Kidney (tissue), 14 donors: ENCODE data around the gene ADH4. TPM values are rescaled to one million over a fixed set of nuclear protein-coding genes. Genes with fewer than 3 reads are reported as not detected.
"Not testable (repeated sequence)": the region's sequence is repeated elsewhere in the genome, so short reads cannot be mapped to it uniquely, and the experiment has no call there.

Experiments
- DNase-seq, 5 donors: peaks; one replicate each; pipeline ENCODE4 v3.0.0-alpha.2; 2013 to 2020
- FAIRE-seq: peaks from 2 replicates; lab custom pipeline; 2012; peaks lifted over from hg19 to GRCh38; lab: Jason Lieb, UNC
- H3K27ac ChIP-seq, 2 donors: one replicate each; pipeline ENCODE4 v1.7.0; 2013; ENCODE audit warnings: low read depth in 2 of 2, low read length in 2 of 2, inconsistent platforms in 1 of 2
- H3K27me3 ChIP-seq: one replicate; pipeline ENCODE4 v1.7.1; 2013; ENCODE audit warnings: low read length, inconsistent platforms; ENCODE audit not compliant: control insufficient read depth, insufficient read depth
- H3K36me3 ChIP-seq, 3 donors: one replicate each; pipeline versions ENCODE4 v1.7.0 to v1.7.1; 2013; ENCODE audit warnings: low read length in 3 of 3, control low read depth in 1 of 3, inconsistent platforms in 1 of 3; ENCODE audit not compliant: insufficient read depth in 3 of 3, control insufficient read depth in 2 of 3
- H3K4me1 ChIP-seq, 3 donors: one replicate each; pipeline versions ENCODE4 v1.7.0 to v1.7.1; 2013; ENCODE audit warnings: low read length in 3 of 3, inconsistent platforms in 1 of 3, low read depth in 1 of 3; ENCODE audit not compliant: control insufficient read depth in 2 of 3, insufficient read depth in 2 of 3
- H3K4me3 ChIP-seq, 3 donors: one replicate each; pipeline versions ENCODE4 v1.7.0 to v1.8.1; 2013; ENCODE audit warnings: low read length in 3 of 3, control low read depth in 1 of 3, inconsistent platforms in 1 of 3
- H3K9ac ChIP-seq, 3 donors: one replicate each; pipeline versions ENCODE4 v1.7.0 to v1.7.1; 2013; ENCODE audit warnings: low read length in 3 of 3, control low read depth in 1 of 3, inconsistent platforms in 1 of 3
- H3K9me3 ChIP-seq, 3 donors: one replicate each; pipeline versions ENCODE4 v1.7.0 to v1.7.1; 2013; ENCODE audit warnings: low read length in 3 of 3, control low read depth in 1 of 3, inconsistent platforms in 1 of 3; ENCODE audit not compliant: control insufficient read depth in 2 of 3, insufficient read depth in 1 of 3
- intact Hi-C: fragments of 100-400 bp; cut with DNase I; formaldehyde crosslinking; loops from one replicate; pipeline ENCODE4 v1.11.1; 2022
- polyA plus RNA-seq: library from polyadenylated mRNA; stranded (reverse); fragments of 350-450 nt; fragmentation: Illumina TruSeq; extraction: RNeasy Lipid Tissue Mini Kit (QIAGEN cat#74804); gene quantifications from one replicate; pipeline ENCODE4 v1.2.3, GENCODE V29; 2014; ENCODE audit warnings: low read depth, low replicate concordance; ENCODE audit not compliant: insufficient read depth
- total RNA-seq: library from RNA; stranded (reverse); fragmentation: NEBNext Ultra II Directional; extraction: Animal tissue kit (Norgen Biotek cat#: 25700); gene quantifications from one replicate; pipeline ENCODE4 v1.2.1, GENCODE V29; 2021
- TF ChIP-seq, protein P1 (sequence below): IDR thresholded peaks from 3 replicates; pipeline ENCODE4 v1.5.1; 2012; ENCODE audit warnings: mild to moderate bottlenecking, moderate library complexity, borderline replicate concordance; ENCODE audit not compliant: insufficient read depth; ENCODE audit errors: extremely low read depth
- donor health status: control.
- donor health status: control.
- donor health status: control.
- donor health status: control.
- donor health status: control.
- donor health status: DM: yes; HTN: yes; CAD: no.
- donor health status: Normal renal cell carcinoma (clear cell type).

ADH4 gene
- total and polyA plus RNA-seq, 2 donors from 2014 or later: 0.52 to 5.9 TPM

DNA sequence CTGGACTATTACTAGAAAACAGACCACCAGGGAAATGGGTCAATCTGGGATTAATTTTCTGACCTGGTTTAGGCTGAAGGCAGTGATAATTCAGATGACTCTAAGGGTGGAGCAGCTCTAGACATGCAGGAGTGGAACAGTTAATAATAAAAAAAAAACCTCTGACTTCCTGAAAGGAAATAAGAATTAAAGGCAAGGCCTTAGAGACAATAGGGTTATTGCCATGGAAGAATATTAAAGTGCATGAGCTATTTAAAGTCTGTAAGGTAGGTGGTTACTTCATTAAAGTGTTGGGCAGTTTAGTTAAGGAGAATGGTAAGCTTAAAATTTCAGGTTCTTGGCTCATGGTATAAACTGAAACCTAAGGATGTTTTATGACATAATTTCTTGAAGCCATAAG is 40.9 kb downstream of the ADH4 start:
- Histone ChIP-seq H3K9ac (no peak overlapping the region), H3K27me3 (no peaks in the 10 kb centered on the region), H3K4me3 (no peak overlapping the region), H3K27ac (no peak overlapping the region), H3K4me1 (no peaks in the 10 kb centered on the region), H3K36me3 (no peaks in the 10 kb centered on the region), H3K9me3 (no peaks in the 10 kb centered on the region)
- DNase-seq (no peak), FAIRE-seq (no peak)
- TF ChIP-seq, protein P1, sequence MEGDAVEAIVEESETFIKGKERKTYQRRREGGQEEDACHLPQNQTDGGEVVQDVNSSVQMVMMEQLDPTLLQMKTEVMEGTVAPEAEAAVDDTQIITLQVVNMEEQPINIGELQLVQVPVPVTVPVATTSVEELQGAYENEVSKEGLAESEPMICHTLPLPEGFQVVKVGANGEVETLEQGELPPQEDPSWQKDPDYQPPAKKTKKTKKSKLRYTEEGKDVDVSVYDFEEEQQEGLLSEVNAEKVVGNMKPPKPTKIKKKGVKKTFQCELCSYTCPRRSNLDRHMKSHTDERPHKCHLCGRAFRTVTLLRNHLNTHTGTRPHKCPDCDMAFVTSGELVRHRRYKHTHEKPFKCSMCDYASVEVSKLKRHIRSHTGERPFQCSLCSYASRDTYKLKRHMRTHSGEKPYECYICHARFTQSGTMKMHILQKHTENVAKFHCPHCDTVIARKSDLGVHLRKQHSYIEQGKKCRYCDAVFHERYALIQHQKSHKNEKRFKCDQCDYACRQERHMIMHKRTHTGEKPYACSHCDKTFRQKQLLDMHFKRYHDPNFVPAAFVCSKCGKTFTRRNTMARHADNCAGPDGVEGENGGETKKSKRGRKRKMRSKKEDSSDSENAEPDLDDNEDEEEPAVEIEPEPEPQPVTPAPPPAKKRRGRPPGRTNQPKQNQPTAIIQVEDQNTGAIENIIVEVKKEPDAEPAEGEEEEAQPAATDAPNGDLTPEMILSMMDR: no peak
- intact Hi-C loops: no loop called here

DNA sequence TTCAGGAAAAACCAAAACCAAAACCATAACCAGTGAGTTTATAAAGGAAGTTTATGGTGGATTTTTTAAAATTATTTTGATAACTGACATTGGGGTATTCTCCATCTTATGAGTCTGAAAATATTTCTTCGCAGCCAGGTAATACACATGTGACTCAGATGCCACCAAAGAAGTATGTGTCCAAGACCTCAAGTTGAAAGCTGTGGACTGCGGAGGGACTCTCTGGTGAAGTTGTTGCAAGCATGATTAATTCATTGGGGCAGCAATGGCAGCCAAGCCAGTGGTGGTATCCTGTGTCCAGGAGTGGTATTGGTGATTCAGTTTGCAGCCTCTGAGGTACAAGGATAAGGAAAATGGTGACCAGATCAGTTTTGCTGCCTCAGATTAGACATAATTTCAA is 41.5 kb downstream of the ADH4 start:
- TF ChIP-seq, protein P1: no peak
- DNase-seq (no peak), FAIRE-seq (no peak)
- H3K27me3 ChIP-seq: no peaks in the 10 kb centered on the region
- H3K9ac ChIP-seq: no peak overlapping the region
- H3K4me3 ChIP-seq: no peak overlapping the region
- H3K4me1 ChIP-seq: no peaks in the 10 kb centered on the region
- H3K27ac ChIP-seq: no peak overlapping the region
- no peaks in the 10 kb centered on the region for H3K9me3 ChIP-seq
- intact Hi-C loops: no loop called here
- H3K36me3 ChIP-seq: no peaks in the 10 kb centered on the region

DNA sequence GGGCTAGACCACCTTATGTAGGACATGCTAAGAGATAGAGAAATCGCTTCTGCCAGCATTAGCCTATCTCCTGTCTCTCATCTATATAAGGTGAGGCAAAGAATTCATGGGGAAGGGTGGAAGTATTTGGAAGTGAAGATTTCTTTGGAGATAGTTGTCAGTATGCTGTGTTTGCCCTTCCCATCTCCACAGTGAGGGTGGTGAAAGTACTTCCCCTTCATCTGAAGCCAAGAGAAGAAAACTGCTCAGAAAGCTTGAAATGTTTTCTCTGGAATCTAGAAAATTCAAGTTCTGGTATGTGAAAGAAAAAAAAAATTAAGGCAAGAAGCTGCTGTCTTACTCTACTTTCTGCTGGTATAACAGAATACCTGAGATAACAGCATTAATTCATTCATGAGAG is 43.2 kb downstream of the ADH4 start:
- no peaks in the 10 kb centered on the region for H3K4me1 ChIP-seq
- TF ChIP-seq, protein P1: no peak
- FAIRE-seq: no peak
- H3K9me3 ChIP-seq: no peaks in the 10 kb centered on the region
- H3K9ac ChIP-seq: no peak overlapping the region
- DNase-seq: no peak
- no peaks in the 10 kb centered on the region for H3K36me3 ChIP-seq
- H3K27ac ChIP-seq: no peak overlapping the region
- no peaks in the 10 kb centered on the region for H3K27me3 ChIP-seq
- intact Hi-C loops: no loop called here
- no peak overlapping the region for H3K4me3 ChIP-seq

DNA sequence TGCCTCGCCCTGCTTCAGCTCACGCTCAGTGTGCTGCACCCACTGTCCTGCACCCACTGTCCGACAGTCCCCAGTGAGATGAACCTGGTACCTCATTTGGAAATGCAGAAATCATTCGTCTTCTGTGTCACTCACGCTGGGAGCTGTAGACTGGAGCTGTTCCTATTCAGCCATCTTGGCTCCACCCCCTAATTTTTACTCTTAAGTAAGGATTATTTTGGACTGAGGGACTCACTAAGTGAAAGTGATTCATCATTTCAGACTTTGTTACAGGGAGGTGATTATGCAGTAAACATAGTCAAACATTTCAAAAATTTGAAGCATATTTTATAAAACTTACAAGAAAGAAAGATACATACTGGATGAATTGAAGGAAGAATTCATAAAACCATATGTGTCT is 44.3 kb downstream of the ADH4 start:
- H3K9me3 ChIP-seq, H3K27ac ChIP-seq, H3K4me3 ChIP-seq, DNase-seq, H3K4me1 ChIP-seq, intact Hi-C loops, H3K9ac ChIP-seq, H3K27me3 ChIP-seq, H3K36me3 ChIP-seq, FAIRE-seq: not testable (repeated sequence)
